ENCODE results near the gene CACNA1S. TPM values are rescaled to one million over a fixed set of nuclear protein-coding genes. Genes with fewer than 3 reads are reported as not detected.

The CACNA1S gene
- polyA plus RNA-seq, 1 experiment = not detected

GRCh38 chr1:201154389-201155165, 42.4 kb upstream of the CACNA1S start, which contains the start of gene TMEM9:
TSS of gene TMEM9 (minus strand) at chr1:201154474. CDS start at chr1:201153923, 551 bp downstream.
- CTCF ChIA-PET = interaction anchor here (0.6 to 1.5 kb wide), 4 partner anchors 13 to 550 kb away, joined by 3 to 5 read pairs (median 3); no protein-coding TSS in a partner anchor
- Histone ChIP-seq H3K4me3 (ENCODE audit: low read depth, low read length) (peak within 1 kb of the TSS; percentile 87), H3K36me3 (ENCODE audit: control insufficient read depth, insufficient read depth, low read length) (peaks cover 8% of the 10 kb centered on the region), H3K27me3 (ENCODE audit: control insufficient read depth, insufficient read depth, low read length) (peaks cover 10% of the 10 kb centered on the region)
- POLR2A ChIA-PET = no interaction called here
- DNase-seq (ENCODE audit: low read depth) = peak; percentile 67
- TF ChIP-seq CTCF (IDR thresholded peaks at IDR 0.05; ENCODE audit: insufficient read depth, low read depth, low read length) = no peak

GRCh38 chr1:201153474-201154388, 41.5 kb upstream of the CACNA1S start:
- no peak for DNase-seq (ENCODE audit: low read depth)
- Histone ChIP-seq H3K27me3 (ENCODE audit: control insufficient read depth, insufficient read depth, low read length) (peaks cover 7% of the 10 kb centered on the region), H3K36me3 (ENCODE audit: control insufficient read depth, insufficient read depth, low read length) (peaks cover 10% of the 10 kb centered on the region), H3K4me3 (ENCODE audit: low read depth, low read length) (peak overlapping the region; percentile 87)
- ChIA-PET CTCF (interaction anchor here (0.6 to 1.5 kb wide), 5 partner anchors 12 to 551 kb away, joined by 3 to 7 read pairs (median 3); no protein-coding TSS in a partner anchor), POLR2A (interaction anchor here (0.6 kb wide), 1 partner anchor 138 kb away, joined by 4 read pairs; no protein-coding TSS in a partner anchor)
- no peak for TF ChIP-seq CTCF (IDR thresholded peaks at IDR 0.05; ENCODE audit: insufficient read depth, low read depth, low read length)

GRCh38 chr1:201149400-201149799, 37.2 kb upstream of the CACNA1S start:
- Histone ChIP-seq H3K36me3 (ENCODE audit: control insufficient read depth, insufficient read depth, low read length) (peaks cover 31% of the 10 kb centered on the region), H3K27me3 (ENCODE audit: control insufficient read depth, insufficient read depth, low read length) (no peaks in the 10 kb centered on the region), H3K4me3 (ENCODE audit: low read depth, low read length) (no peak overlapping the region)
- ChIA-PET CTCF (interaction anchor here (0.9 to 4.2 kb wide), 8 partner anchors 9 to 73 kb away, joined by 3 to 12 read pairs (median 3); no protein-coding TSS in a partner anchor), POLR2A (no interaction called here)
- TF ChIP-seq CTCF (IDR thresholded peaks at IDR 0.05; ENCODE audit: insufficient read depth, low read depth, low read length) = peak; percentile 41
- DNase-seq (ENCODE audit: low read depth) = no peak

GRCh38 chr1:201147396-201148015, 35.3 kb upstream of the CACNA1S start:
- ChIA-PET CTCF (interaction anchor here (1.1 to 4.2 kb wide), 3 partner anchors 8 to 23 kb away, joined by 3 to 12 read pairs (median 4); no protein-coding TSS in a partner anchor), POLR2A (no interaction called here)
- Histone ChIP-seq H3K4me3 (ENCODE audit: low read depth, low read length) (no peak overlapping the region), H3K36me3 (ENCODE audit: control insufficient read depth, insufficient read depth, low read length) (peaks cover 43% of the 10 kb centered on the region), H3K27me3 (ENCODE audit: control insufficient read depth, insufficient read depth, low read length) (no peaks in the 10 kb centered on the region)
- no peak for DNase-seq (ENCODE audit: low read depth)
- TF ChIP-seq CTCF (IDR thresholded peaks at IDR 0.05; ENCODE audit: insufficient read depth, low read depth, low read length) = no peak

Measured in BJ (cell line).